T-cell (primary cell): Measurements from ENCODE around the gene RSPH1. TPM values are rescaled to one million over a fixed set of nuclear protein-coding genes. Genes with fewer than 3 reads are reported as not detected.

Experiments
- total RNA-seq, 35 experiments: library from RNA in 6 of 35; stranded (reverse) in 6 of 35; fragments of 120-200 nt in 1 of 35; gene quantifications; one replicate each; pipeline versions ENCODE4 v1.2.1 to v1.2.4 and lab custom pipeline; 2013 to 2026

Gene RSPH1
- total RNA-seq, 5 donors from 2014 or later (not counting 1 experiment from before 2014, with no cell fraction given): 0.12 to 0.20 TPM; not detected in 3

Other genes starting within 250 kb of the RSPH1 start
- gene TFF3, start 180.8 kb downstream of the RSPH1 start, total RNA-seq: 1 to 10 TPM in 2 of 5 donors, not detected in 3; 1.3 to 1.7 TPM
- under 1 TPM in 1 of 5 donors, not detected in 4; 0.38 TPM for gene TFF2, start 145.2 kb downstream of the RSPH1 start, total RNA-seq
- gene TFF1, start 129.7 kb downstream of the RSPH1 start, total RNA-seq: 1 to 10 TPM in 2 of 5 donors, not detected in 3; 1.2 to 1.3 TPM
- 1 to 10 TPM; 1.2 to 2.4 (median 1.7) TPM for gene TMPRSS3, start 100.2 kb downstream of the RSPH1 start, total RNA-seq
- 10 to 100 TPM; 59.1 to 98.8 (median 80.5) TPM for gene UBASH3A, start 92.3 kb downstream of the RSPH1 start, total RNA-seq
- 10 to 100 TPM; 18.7 to 26.3 (median 22.6) TPM for gene SLC37A1, start 17.6 kb upstream of the RSPH1 start, total RNA-seq
- gene PDE9A, start 157.4 kb upstream of the RSPH1 start, total RNA-seq: 10 to 100 TPM; 11.5 to 18.3 (median 16.1) TPM